ENCODE data around the gene CHCT1.
"Not testable (repeated sequence)": the region's sequence is repeated elsewhere in the genome, so short reads cannot be mapped to it uniquely, and the experiment has no call there.

DNA sequence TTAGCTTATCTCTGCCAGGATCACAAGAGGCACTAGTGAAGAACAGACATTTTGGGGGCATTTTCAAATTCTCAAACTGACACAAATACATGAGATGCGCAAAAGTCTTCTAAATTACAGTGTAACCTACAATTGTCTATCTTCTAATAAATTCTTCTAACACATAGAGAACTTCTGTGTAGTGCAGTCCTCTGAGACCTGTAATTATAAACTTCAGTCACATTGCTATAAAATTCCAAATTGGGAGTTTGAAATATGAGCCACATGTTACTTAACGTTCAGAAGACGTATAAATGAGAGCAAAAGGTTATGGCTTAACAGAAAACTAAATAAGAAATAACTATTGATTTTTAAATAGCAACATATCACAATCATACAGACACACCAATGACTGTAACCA, 42.8 kb upstream of the CHCT1 start:
- TF ChIP-seq, protein P1, sequence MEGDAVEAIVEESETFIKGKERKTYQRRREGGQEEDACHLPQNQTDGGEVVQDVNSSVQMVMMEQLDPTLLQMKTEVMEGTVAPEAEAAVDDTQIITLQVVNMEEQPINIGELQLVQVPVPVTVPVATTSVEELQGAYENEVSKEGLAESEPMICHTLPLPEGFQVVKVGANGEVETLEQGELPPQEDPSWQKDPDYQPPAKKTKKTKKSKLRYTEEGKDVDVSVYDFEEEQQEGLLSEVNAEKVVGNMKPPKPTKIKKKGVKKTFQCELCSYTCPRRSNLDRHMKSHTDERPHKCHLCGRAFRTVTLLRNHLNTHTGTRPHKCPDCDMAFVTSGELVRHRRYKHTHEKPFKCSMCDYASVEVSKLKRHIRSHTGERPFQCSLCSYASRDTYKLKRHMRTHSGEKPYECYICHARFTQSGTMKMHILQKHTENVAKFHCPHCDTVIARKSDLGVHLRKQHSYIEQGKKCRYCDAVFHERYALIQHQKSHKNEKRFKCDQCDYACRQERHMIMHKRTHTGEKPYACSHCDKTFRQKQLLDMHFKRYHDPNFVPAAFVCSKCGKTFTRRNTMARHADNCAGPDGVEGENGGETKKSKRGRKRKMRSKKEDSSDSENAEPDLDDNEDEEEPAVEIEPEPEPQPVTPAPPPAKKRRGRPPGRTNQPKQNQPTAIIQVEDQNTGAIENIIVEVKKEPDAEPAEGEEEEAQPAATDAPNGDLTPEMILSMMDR (IDR thresholded peaks at IDR 0.05) = not testable (repeated sequence)
- TF ChIP-seq SMC3 (IDR thresholded peaks at IDR 0.05; ENCODE audit: low read depth, low read length); EZH2phosphoT487 (IDR thresholded peaks at IDR 0.05; ENCODE audit: borderline replicate concordance, low read depth); POLR2AphosphoS5 (IDR thresholded peaks at IDR 0.05; ENCODE audit: low read depth, low read length); EP300 (IDR thresholded peaks at IDR 0.05; ENCODE audit: borderline replicate concordance in 1 of 2, low read depth in 1 of 2, low read length in 1 of 2): not testable (repeated sequence)
- TF ChIP-seq, protein P2, sequence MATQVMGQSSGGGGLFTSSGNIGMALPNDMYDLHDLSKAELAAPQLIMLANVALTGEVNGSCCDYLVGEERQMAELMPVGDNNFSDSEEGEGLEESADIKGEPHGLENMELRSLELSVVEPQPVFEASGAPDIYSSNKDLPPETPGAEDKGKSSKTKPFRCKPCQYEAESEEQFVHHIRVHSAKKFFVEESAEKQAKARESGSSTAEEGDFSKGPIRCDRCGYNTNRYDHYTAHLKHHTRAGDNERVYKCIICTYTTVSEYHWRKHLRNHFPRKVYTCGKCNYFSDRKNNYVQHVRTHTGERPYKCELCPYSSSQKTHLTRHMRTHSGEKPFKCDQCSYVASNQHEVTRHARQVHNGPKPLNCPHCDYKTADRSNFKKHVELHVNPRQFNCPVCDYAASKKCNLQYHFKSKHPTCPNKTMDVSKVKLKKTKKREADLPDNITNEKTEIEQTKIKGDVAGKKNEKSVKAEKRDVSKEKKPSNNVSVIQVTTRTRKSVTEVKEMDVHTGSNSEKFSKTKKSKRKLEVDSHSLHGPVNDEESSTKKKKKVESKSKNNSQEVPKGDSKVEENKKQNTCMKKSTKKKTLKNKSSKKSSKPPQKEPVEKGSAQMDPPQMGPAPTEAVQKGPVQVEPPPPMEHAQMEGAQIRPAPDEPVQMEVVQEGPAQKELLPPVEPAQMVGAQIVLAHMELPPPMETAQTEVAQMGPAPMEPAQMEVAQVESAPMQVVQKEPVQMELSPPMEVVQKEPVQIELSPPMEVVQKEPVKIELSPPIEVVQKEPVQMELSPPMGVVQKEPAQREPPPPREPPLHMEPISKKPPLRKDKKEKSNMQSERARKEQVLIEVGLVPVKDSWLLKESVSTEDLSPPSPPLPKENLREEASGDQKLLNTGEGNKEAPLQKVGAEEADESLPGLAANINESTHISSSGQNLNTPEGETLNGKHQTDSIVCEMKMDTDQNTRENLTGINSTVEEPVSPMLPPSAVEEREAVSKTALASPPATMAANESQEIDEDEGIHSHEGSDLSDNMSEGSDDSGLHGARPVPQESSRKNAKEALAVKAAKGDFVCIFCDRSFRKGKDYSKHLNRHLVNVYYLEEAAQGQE (IDR thresholded peaks at IDR 0.05; ENCODE audit: low read depth, low read length) = not testable (repeated sequence)
